Heart right ventricle (tissue), 16 donors: ENCODE data around the gene PLEKHM1. TPM values are rescaled to one million over a fixed set of nuclear protein-coding genes. Genes with fewer than 3 reads are reported as not detected.

ENCODE experiments used
- ATAC-seq, 8 donors: fragments of 200-7000 bp; cut with Tn5 transposase; one replicate each; pipeline ENCODE4 v1.9.1; 2020; ENCODE audit warnings: mild to moderate bottlenecking in 8 of 8, moderate library complexity in 8 of 8, moderate number of reproducible peaks in 1 of 8
- DNase-seq, 2 donors: peaks; one replicate each; pipeline ENCODE4 v3.0.0-alpha.2; 2020
- H3K27ac ChIP-seq, 10 donors: fragments of 200-600 bp; sonication (generic) in 2 of 10; one replicate each; pipeline versions ENCODE4 v1.5.0 to v1.8.0; 2020 to 2022; ENCODE audit warnings: mild to moderate bottlenecking in 3 of 10
- H3K27me3 ChIP-seq, 7 donors: fragments of 200-600 bp; one replicate each; pipeline ENCODE4 v1.8.0; 2021 to 2022; ENCODE audit warnings: mild to moderate bottlenecking in 2 of 7
- H3K36me3 ChIP-seq, 9 donors: fragments of 200-600 bp; sonication (generic) in 1 of 9; one replicate each; pipeline versions ENCODE4 v1.5.0 to v1.8.0; 2020 to 2022; ENCODE audit warnings: mild to moderate bottlenecking in 2 of 9
- H3K4me1 ChIP-seq, 9 donors: fragments of 200-600 bp; sonication (generic) in 1 of 9; one replicate each; pipeline versions ENCODE4 v1.5.0 to v1.8.0; 2020 to 2022; ENCODE audit warnings: mild to moderate bottlenecking in 4 of 9
- H3K4me3 ChIP-seq, 10 donors: fragments of 200-600 bp; sonication (generic) in 2 of 10; one replicate each; pipeline versions ENCODE4 v1.5.0 to v1.8.0; 2020 to 2022; ENCODE audit warnings: mild to moderate bottlenecking in 7 of 10, moderate library complexity in 2 of 10
- H3K9me3 ChIP-seq, 11 donors: fragments of 200-600 bp in 10 of 11; sonication (generic) in 2 of 11; one replicate each; pipeline versions ENCODE4 v1.5.0 to v1.8.0; 2013 to 2022; ENCODE audit warnings: mild to moderate bottlenecking in 2 of 11, control low read depth in 1 of 11, moderate library complexity in 1 of 11
- WGBS, 2 donors: extraction: QIAGEN DNeasy Blood & Tissue Kit; methylation state at CpG; one replicate each; pipeline ENCODE4 v1.1.7; 2013; ENCODE audit warnings: inconsistent platforms in 1 of 2; 5-methylcytosine and 5-hydroxymethylcytosine counted together
- intact Hi-C, 10 donors: fragments of 100-400 bp; cut with DNase I; formaldehyde crosslinking; loops; one replicate each; pipeline versions ENCODE4 v1.11.1 to v1.14.2; 2022
- polyA plus RNA-seq, 2 donors: library from polyadenylated mRNA; stranded (reverse); fragments of 200-250 nt; gene quantifications; one replicate each; pipeline ENCODE4 v1.2.3, GENCODE V29; 2013
- total RNA-seq, 10 donors: library from RNA; stranded (reverse); fragmentation: NEBNext Ultra II Directional in 3 of 10; extraction: Animal tissue kit (Norgen Biotek cat#: 25700) in 3 of 10; gene quantifications; one replicate each; pipeline versions ENCODE4 v1.2.1 to v1.2.4, GENCODE V29; 2021 to 2023
- TF ChIP-seq, protein P1 (sequence below), 9 donors: fragments of 200-600 bp; sonication (generic) in 2 of 9; IDR thresholded peaks; one replicate each; pipeline versions ENCODE4 v1.5.0 to v1.8.0; 2021 to 2022; ENCODE audit warnings: antibody characterized with exemption in 9 of 9, mild to moderate bottlenecking in 5 of 9, moderate library complexity in 1 of 9
- donor health status: Arrhythmogenic right ventricular cardiomyopathy.
- donor health status: ischemic (EF 13 %, LVEDD 7.1; RV severe dilation, severe dysfunction).
- donor health status: healthy with polysubstance abuse.
- donor health status: DM: no; HTN: yes; CAD: no.
- donor health status: DM: no; HTN: no; CAD: no.
- donor health status: ischemic (EF 25% LVEDD 6.9; RV normal size, moderate dysfunction).
- donor health status: ischemic (EF 25% LVEDD 5.7; RV mildly dilated, moderate dysfunction).
- donor health status: healthy.
- donor health status: DM: yes; HTN: yes; CAD: no.
- donor health status: Ischemic cardiomyopathy.
- donor health status: ischemic (EF 35%, LVEDD 5.7; RV mildly dilated, moderate dysfunction).
- donor health status: nonischemic (EF 11% LVEDD 7.7; RV severe dilation, severe dysfunction).
- donor health status: DM: yes; HTN: yes; CAD: no.
- donor health status: PGD.
- donor health status: ischemic (EF 29% LVEDD 5.4; RV normal size, mild dysfunction).
- donor health status: nonischemic (EF 23%, LVEDD 6.1; RV moderate dilation, normal function).

PLEKHM1 gene
- total and polyA plus RNA-seq, 12 donors: 9.9 to 46.9 (median 25.6) TPM

GRCh38 chr17:45430006-45430737, 60.3 kb downstream of the PLEKHM1 start:
- H3K27me3 ChIP-seq: peaks cover 12 to 31% (median 27%) of the 10 kb centered on the region in 7 donors
- H3K36me3 ChIP-seq: peaks cover 0 to 14% (median 0%) of the 10 kb centered on the region in 9 donors
- DNase-seq: no peak
- H3K27ac ChIP-seq: peak overlapping the region in 1 of 10 donors; percentile 87
- H3K4me1 ChIP-seq: peaks cover 20 to 72% (median 57%) of the 10 kb centered on the region in 9 donors
- no peaks in the 10 kb centered on the region for H3K9me3 ChIP-seq
- no peak for ATAC-seq
- TF ChIP-seq, protein P1, sequence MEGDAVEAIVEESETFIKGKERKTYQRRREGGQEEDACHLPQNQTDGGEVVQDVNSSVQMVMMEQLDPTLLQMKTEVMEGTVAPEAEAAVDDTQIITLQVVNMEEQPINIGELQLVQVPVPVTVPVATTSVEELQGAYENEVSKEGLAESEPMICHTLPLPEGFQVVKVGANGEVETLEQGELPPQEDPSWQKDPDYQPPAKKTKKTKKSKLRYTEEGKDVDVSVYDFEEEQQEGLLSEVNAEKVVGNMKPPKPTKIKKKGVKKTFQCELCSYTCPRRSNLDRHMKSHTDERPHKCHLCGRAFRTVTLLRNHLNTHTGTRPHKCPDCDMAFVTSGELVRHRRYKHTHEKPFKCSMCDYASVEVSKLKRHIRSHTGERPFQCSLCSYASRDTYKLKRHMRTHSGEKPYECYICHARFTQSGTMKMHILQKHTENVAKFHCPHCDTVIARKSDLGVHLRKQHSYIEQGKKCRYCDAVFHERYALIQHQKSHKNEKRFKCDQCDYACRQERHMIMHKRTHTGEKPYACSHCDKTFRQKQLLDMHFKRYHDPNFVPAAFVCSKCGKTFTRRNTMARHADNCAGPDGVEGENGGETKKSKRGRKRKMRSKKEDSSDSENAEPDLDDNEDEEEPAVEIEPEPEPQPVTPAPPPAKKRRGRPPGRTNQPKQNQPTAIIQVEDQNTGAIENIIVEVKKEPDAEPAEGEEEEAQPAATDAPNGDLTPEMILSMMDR (IDR thresholded peaks at IDR 0.05): no peak
- WGBS, 2 donors: 23 to 44% methylated on average over 67 to 68 of the region's 68 CpGs
- peak overlapping the region in 8 of 10 donors; percentile 60 to 77 (median 68) for H3K4me3 ChIP-seq
- intact Hi-C loops: no loop called here

- H3K27me3 ChIP-seq: peaks cover 12 to 31% (median 27%) of the 10 kb centered on the region in 7 donors
- peak overlapping the region in 1 of 10 donors; percentile 17 for H3K4me3 ChIP-seq
- intact Hi-C loops: loop anchor here in 1 of 10 donors (5.0 kb wide), 1 partner anchor 37 kb away; no protein-coding TSS in a partner anchor
- TF ChIP-seq, protein P1 (IDR thresholded peaks at IDR 0.05): no peak
- ATAC-seq: no peak
- DNase-seq: no peak
- peak overlapping the region in 1 of 10 donors; percentile 75 for H3K27ac ChIP-seq
- H3K36me3 ChIP-seq: peaks cover 0 to 9% (median 0%) of the 10 kb centered on the region in 9 donors
- WGBS, 2 donors: 29 to 40% methylated on average over 67 to 82 of the region's 82 CpGs
- peaks cover 20 to 77% (median 62%) of the 10 kb centered on the region in 9 donors for H3K4me1 ChIP-seq
- H3K9me3 ChIP-seq: no peaks in the 10 kb centered on the region
Observed at GRCh38 chr17:45429339-45430005, 61.0 kb downstream of the PLEKHM1 start.

DNA sequence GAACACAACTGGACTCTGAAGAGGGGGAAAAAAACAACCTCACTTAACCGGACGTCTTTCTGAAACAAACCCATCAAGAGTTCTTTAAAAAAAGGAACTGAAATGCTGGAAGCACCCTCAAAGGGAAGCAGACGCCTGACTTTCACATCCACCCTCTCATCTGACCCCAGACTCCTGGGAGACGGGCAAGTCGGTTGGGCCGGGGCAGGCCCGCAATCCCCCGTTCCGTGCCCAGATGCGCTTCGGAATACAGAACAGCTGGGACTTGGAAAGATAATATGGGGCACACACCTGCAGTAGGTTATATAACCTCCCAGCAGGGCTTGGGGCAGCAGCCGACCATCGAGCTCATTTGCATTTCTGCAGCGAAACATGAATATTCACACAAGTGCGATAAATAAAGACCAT, 61.6 kb downstream of the PLEKHM1 start:
- Histone ChIP-seq H3K27me3 (peaks cover 12 to 31% (median 27%) of the 10 kb centered on the region in 7 donors), H3K4me3 (peak overlapping the region in 2 of 10 donors; percentile 17 to 26), H3K27ac (peak overlapping the region in 2 of 10 donors; percentile 19 to 75), H3K9me3 (no peaks in the 10 kb centered on the region), H3K36me3 (peaks cover 0 to 6% (median 0%) of the 10 kb centered on the region in 9 donors), H3K4me1 (peaks cover 20 to 81% (median 67%) of the 10 kb centered on the region in 9 donors)
- 26 to 35% methylated on average over 15 of the region's 15 CpGs for WGBS, 2 donors
- intact Hi-C loops: loop anchor here in 1 of 10 donors (5.0 kb wide), 1 partner anchor 37 kb away; no protein-coding TSS in a partner anchor
- ATAC-seq (no peak), DNase-seq (no peak)
- TF ChIP-seq, protein P1 (IDR thresholded peaks at IDR 0.05): no peak

DNA sequence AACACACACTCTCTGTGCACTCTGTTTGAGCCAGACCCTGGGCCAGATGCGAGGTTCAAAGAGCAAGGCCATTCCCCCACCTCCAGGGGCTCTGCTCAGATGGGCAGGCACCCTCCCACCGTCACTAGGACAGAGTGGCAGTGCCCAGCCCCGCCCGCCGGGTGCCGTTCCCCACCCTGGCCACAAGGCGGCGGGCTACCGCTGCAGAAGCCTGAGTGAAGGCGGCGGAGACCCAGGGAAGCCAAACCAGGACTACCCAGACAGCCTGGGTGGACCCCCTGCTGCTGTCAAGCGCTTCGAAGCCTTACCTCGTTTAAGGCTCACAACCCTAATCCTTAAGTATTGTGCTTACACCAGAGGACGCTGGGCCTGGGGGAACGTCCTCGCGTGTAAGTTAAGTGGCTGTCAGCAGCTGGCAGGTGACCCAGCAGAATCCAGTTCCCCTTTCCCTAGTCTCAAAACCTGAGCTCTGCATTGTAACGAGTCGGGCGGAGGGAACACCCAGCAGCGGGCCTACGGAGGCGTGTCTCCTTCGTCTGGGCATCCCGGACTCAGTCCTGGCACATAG, 62.4 kb downstream of the PLEKHM1 start:
- Histone ChIP-seq H3K27ac (peak overlapping the region in 2 of 10 donors; percentile 19 to 75), H3K27me3 (peaks cover 12 to 31% (median 27%) of the 10 kb centered on the region in 7 donors), H3K9me3 (no peaks in the 10 kb centered on the region), H3K4me1 (peaks cover 20 to 84% (median 63%) of the 10 kb centered on the region in 9 donors), H3K36me3 (peaks cover 0 to 6% (median 0%) of the 10 kb centered on the region in 9 donors), H3K4me3 (peak overlapping the region in 5 of 10 donors; percentile 11 to 26 (median 17))
- intact Hi-C loops: loop anchor here in 1 of 10 donors (5.0 kb wide), 1 partner anchor 36 kb away; no protein-coding TSS in a partner anchor
- TF ChIP-seq, protein P1 (IDR thresholded peaks at IDR 0.05): peak; percentile 97 to 100 (median 99)
- 11 to 14% methylated on average over 26 of the region's 26 CpGs for WGBS, 2 donors
- ATAC-seq (peak; percentile 38 to 65 (median 58)), DNase-seq (peak; percentile 59 to 76)
